ENCODE measurements around the gene CCSAP. TPM values are rescaled to one million over a fixed set of nuclear protein-coding genes. Genes with fewer than 3 reads are reported as not detected.

Gene CCSAP
- total and polyA plus RNA-seq, 2 of the 13 experiments (the other 11 are each of a cell fraction or from before 2014, with no cell fraction given), result 3.7 to 9.0 TPM

GRCh38 chr1:229273507-229274232 lies 69.2 kb downstream of the CCSAP start (continued):
- 0 out of 2 replicates have a peak, but pooled peaks have one; percentile 54 for TF ChIP-seq ZHX1 (CRISPR knock-in tag; IDR thresholded peaks at IDR 0.05; ENCODE audit: low read depth)
- TF ChIP-seq ZSCAN29 (CRISPR knock-in tag; conservative IDR thresholded peaks at IDR 0.05), result no peak
- no peak for TF ChIP-seq ZNF530 (CRISPR knock-in tag; IDR thresholded peaks at IDR 0.05; ENCODE audit: low read depth)
- TF ChIP-seq ZNF558 (CRISPR knock-in tag; IDR thresholded peaks at IDR 0.05; ENCODE audit: borderline replicate concordance), result no peak; the same call in 1 of the 2 replicates
- TF ChIP-seq KLF11 (CRISPR knock-in tag; IDR thresholded peaks at IDR 0.05), result no peak
- TF ChIP-seq CBX2 (IDR thresholded peaks at IDR 0.05; ENCODE audit: low read depth, low read length), result no peak
- no peak for TF ChIP-seq CBX2 (CRISPR knock-in tag; IDR thresholded peaks at IDR 0.05; ENCODE audit: low read depth)
- TF ChIP-seq ZNF275 (CRISPR knock-in tag; IDR thresholded peaks at IDR 0.05; ENCODE audit: borderline replicate concordance), result no peak
- no peak for TF ChIP-seq CTCF (CRISPR knock-in tag; IDR thresholded peaks at IDR 0.05)
- TF ChIP-seq TIGD3 (CRISPR knock-in tag; IDR thresholded peaks at IDR 0.05; ENCODE audit: borderline replicate concordance), result no peak
- peak; percentile 56; the same call in 1 of the 2 replicates for TF ChIP-seq IKZF5 (CRISPR knock-in tag; IDR thresholded peaks at IDR 0.05)
- TF ChIP-seq BHLHE40 (IDR thresholded peaks at IDR 0.05; ENCODE audit: low read length), result no peak
- peak; percentile 66 for TF ChIP-seq HOMEZ (CRISPR knock-in tag; IDR thresholded peaks at IDR 0.05; ENCODE audit: low read depth)
- TF ChIP-seq HNF4A (CRISPR knock-in tag; IDR thresholded peaks at IDR 0.05), result peak; percentile 92
- TF ChIP-seq KLF15 (CRISPR knock-in tag; IDR thresholded peaks at IDR 0.05; ENCODE audit: borderline replicate concordance), result no peak
- TF ChIP-seq FLYWCH1 (CRISPR knock-in tag; IDR thresholded peaks at IDR 0.05), result no peak
- TF ChIP-seq FOXJ3 (CRISPR knock-in tag; IDR thresholded peaks at IDR 0.05; ENCODE audit: borderline replicate concordance), result no peak
- no peak for TF ChIP-seq ZNF30 (CRISPR knock-in tag; IDR thresholded peaks at IDR 0.05)
- TF ChIP-seq RELA (CRISPR knock-in tag; IDR thresholded peaks at IDR 0.05), result no peak
